ENCODE results near the gene MLKL. TPM values are rescaled to one million over a fixed set of nuclear protein-coding genes. Genes with fewer than 3 reads are reported as not detected.

MLKL gene
- total and polyA plus RNA-seq, 2 of the 13 experiments (the other 11 are each of a cell fraction or from before 2014, with no cell fraction given), result 6.4 to 10.7 TPM

DNA sequence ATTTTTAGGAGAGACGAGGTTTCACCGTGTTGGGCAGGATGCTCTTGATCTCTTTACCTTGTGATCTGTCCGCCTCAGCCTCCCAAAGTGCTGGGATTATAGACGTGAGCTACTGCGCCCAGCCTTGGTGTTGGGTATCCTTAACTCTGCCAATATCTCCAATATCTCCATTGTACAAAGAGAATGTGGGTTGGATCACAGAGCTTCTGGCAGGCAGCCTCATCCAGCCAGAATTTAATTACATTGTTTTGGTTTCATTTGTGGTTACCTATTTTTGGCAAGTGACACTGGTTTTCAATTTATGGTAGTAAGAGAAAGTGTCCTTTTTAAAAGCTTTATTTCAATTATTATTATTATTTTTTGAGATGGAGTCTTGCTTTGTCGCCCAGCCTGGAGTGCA, 20.0 kb downstream of the MLKL start:
- ATAC-seq (no peak), DNase-seq (ENCODE audit: low spot score) (no peak), FAIRE-seq (no peak)
- Histone ChIP-seq H3K36me3 (replicated peaks in 1 of 2; ENCODE audit: control insufficient read depth in 1 of 2, insufficient read depth in 2 of 2, low read length in 2 of 2) (peaks cover 4 to 14% of the 10 kb centered on the region in 2 experiments; a peak in 3 of 5 replicates), H3K4me2 (ENCODE audit: low read depth, low read length) (no peak overlapping the region), H3K27me3 (ENCODE audit: control insufficient read depth in 1 of 2, insufficient read depth in 2 of 2, low read length in 2 of 2) (no peaks in the 10 kb centered on the region), H3K9me3 (ENCODE audit: low read length) (no peaks in the 10 kb centered on the region), H4K20me1 (ENCODE audit: insufficient read depth, low read length) (no peaks in the 10 kb centered on the region), H3K79me2 (ENCODE audit: insufficient read depth, low read length) (no peaks in the 10 kb centered on the region), H3K9ac (ENCODE audit: insufficient read depth, low read depth, low read length) (no peak overlapping the region), H3K4me1 (ENCODE audit: insufficient read depth, low read length) (peaks cover 14% of the 10 kb centered on the region), H2AFZ (ENCODE audit: low read length) (no peak overlapping the region), H3K27ac (ENCODE audit: extremely low read length, insufficient read depth, low read length) (no peak overlapping the region), H3K4me3 (replicated peaks in 1 of 3; ENCODE audit: insufficient read depth in 1 of 3, low read depth in 2 of 3, low read length in 3 of 3) (no peak overlapping the region)
- in situ Hi-C loops (cut with HindIII; ENCODE audit: extremely low pct_ligation_motif_present, low pct_unique_long_range_greater_than_20kb) (no loop called here), intact Hi-C loops (cut with micrococcal nuclease; ENCODE audit: unreplicated experiment) (no loop called here)
- 97% methylated on average over 6 of the region's 6 CpGs for WGBS (ENCODE audit: low lambda C conversion rate)
- ChIA-PET CTCF (ENCODE audit: low intra/inter-chr PET ratio, low total read pairs) (no interaction called here), POLR2A (interaction anchor here (1.2 to 2.2 kb wide), 3 partner anchors 14 to 20 kb away, joined by 4 to 11 read pairs (median 6); partner anchors contain the start of genes MLKL and RFWD3)
- no TSS peak for BruUV-seq (replicated peaks)
- TF ChIP-seq BORCS8-MEF2B (CRISPR knock-in tag; IDR thresholded peaks at IDR 0.05), result no peak
- no peak for TF ChIP-seq MXD1 (CRISPR knock-in tag; IDR thresholded peaks at IDR 0.05)
- no peak for TF ChIP-seq HOXA9 (CRISPR knock-in tag; IDR thresholded peaks at IDR 0.05; ENCODE audit: borderline replicate concordance)
- TF ChIP-seq GZF1 (CRISPR knock-in tag; IDR thresholded peaks at IDR 0.05), result no peak
- TF ChIP-seq ZNF180 (CRISPR knock-in tag; IDR thresholded peaks at IDR 0.05; ENCODE audit: borderline replicate concordance, low read depth), result no peak

DNA sequence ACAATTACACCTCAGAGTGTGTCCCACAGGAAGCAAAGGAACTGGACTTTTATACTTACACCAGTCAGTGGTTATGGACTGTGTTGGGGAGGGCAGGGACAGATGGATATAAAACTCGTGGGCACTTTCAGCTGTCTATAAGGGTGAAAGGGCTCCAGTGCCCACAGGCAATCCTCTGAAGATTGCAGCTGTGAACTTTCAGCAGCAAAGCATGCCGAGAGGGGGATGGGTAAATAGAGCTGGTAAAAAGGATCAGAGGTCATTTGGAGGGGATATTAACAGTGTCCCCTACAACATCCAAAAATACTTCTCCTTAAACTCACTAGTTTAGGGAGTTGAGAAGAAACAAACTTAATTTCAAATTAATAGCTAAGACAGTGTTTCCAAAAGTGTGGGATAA, 20.7 kb downstream of the MLKL start:
- Histone ChIP-seq H3K9ac (ENCODE audit: insufficient read depth, low read depth, low read length) (peak overlapping the region; percentile 26; the same call in 1 of the 2 replicates), H3K9me3 (ENCODE audit: low read length) (no peaks in the 10 kb centered on the region), H4K20me1 (ENCODE audit: insufficient read depth, low read length) (no peaks in the 10 kb centered on the region), H2AFZ (ENCODE audit: low read length) (no peak overlapping the region), H3K79me2 (ENCODE audit: insufficient read depth, low read length) (no peaks in the 10 kb centered on the region), H3K4me1 (ENCODE audit: insufficient read depth, low read length) (peaks cover 14% of the 10 kb centered on the region), H3K4me2 (ENCODE audit: low read depth, low read length) (peak overlapping the region; percentile 52), H3K4me3 (replicated peaks in 1 of 3; ENCODE audit: insufficient read depth in 1 of 3, low read depth in 2 of 3, low read length in 3 of 3) (no peak overlapping the region), H3K27me3 (ENCODE audit: control insufficient read depth in 1 of 2, insufficient read depth in 2 of 2, low read length in 2 of 2) (no peaks in the 10 kb centered on the region), H3K27ac (ENCODE audit: extremely low read length, insufficient read depth, low read length) (peak overlapping the region; percentile 57), H3K36me3 (replicated peaks in 1 of 2; ENCODE audit: control insufficient read depth in 1 of 2, insufficient read depth in 2 of 2, low read length in 2 of 2) (peaks cover 4 to 15% of the 10 kb centered on the region in 2 experiments; a peak in 3 of 5 replicates)
- FAIRE-seq (no peak), DNase-seq (ENCODE audit: low spot score) (peak; percentile 28), ATAC-seq (peak; percentile 74)
- intact Hi-C loops (cut with micrococcal nuclease; ENCODE audit: unreplicated experiment) (no loop called here), in situ Hi-C loops (cut with HindIII; ENCODE audit: extremely low pct_ligation_motif_present, low pct_unique_long_range_greater_than_20kb) (no loop called here)
- CTCF ChIA-PET (ENCODE audit: low intra/inter-chr PET ratio, low total read pairs), result no interaction called here
- POLR2A ChIA-PET, result interaction anchor here (1.2 to 2.2 kb wide), 3 partner anchors 13 to 20 kb away, joined by 4 to 11 read pairs (median 6); partner anchors contain the start of genes MLKL and RFWD3
- BruUV-seq (replicated peaks), result no TSS peak
- WGBS (ENCODE audit: low lambda C conversion rate), result 0% methylated on average over 2 of the region's 2 CpGs
- TF ChIP-seq, protein P1, sequence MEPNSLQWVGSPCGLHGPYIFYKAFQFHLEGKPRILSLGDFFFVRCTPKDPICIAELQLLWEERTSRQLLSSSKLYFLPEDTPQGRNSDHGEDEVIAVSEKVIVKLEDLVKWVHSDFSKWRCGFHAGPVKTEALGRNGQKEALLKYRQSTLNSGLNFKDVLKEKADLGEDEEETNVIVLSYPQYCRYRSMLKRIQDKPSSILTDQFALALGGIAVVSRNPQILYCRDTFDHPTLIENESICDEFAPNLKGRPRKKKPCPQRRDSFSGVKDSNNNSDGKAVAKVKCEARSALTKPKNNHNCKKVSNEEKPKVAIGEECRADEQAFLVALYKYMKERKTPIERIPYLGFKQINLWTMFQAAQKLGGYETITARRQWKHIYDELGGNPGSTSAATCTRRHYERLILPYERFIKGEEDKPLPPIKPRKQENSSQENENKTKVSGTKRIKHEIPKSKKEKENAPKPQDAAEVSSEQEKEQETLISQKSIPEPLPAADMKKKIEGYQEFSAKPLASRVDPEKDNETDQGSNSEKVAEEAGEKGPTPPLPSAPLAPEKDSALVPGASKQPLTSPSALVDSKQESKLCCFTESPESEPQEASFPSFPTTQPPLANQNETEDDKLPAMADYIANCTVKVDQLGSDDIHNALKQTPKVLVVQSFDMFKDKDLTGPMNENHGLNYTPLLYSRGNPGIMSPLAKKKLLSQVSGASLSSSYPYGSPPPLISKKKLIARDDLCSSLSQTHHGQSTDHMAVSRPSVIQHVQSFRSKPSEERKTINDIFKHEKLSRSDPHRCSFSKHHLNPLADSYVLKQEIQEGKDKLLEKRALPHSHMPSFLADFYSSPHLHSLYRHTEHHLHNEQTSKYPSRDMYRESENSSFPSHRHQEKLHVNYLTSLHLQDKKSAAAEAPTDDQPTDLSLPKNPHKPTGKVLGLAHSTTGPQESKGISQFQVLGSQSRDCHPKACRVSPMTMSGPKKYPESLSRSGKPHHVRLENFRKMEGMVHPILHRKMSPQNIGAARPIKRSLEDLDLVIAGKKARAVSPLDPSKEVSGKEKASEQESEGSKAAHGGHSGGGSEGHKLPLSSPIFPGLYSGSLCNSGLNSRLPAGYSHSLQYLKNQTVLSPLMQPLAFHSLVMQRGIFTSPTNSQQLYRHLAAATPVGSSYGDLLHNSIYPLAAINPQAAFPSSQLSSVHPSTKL (CRISPR knock-in tag; IDR thresholded peaks at IDR 0.05), result peak; percentile 23; the same call in 1 of the 2 replicates
- TF ChIP-seq RXRB (CRISPR knock-in tag; IDR thresholded peaks at IDR 0.05; ENCODE audit: borderline replicate concordance) (peak; percentile 37; the same call in 1 of the 2 replicates), FOXA3 (CRISPR knock-in tag; IDR thresholded peaks at IDR 0.05) (0 out of 2 replicates have a peak, but pooled peaks have one; percentile 17), ZNF101 (CRISPR knock-in tag; IDR thresholded peaks at IDR 0.05; ENCODE audit: borderline replicate concordance, low read depth) (no peak)
- TF ChIP-seq, protein P2, sequence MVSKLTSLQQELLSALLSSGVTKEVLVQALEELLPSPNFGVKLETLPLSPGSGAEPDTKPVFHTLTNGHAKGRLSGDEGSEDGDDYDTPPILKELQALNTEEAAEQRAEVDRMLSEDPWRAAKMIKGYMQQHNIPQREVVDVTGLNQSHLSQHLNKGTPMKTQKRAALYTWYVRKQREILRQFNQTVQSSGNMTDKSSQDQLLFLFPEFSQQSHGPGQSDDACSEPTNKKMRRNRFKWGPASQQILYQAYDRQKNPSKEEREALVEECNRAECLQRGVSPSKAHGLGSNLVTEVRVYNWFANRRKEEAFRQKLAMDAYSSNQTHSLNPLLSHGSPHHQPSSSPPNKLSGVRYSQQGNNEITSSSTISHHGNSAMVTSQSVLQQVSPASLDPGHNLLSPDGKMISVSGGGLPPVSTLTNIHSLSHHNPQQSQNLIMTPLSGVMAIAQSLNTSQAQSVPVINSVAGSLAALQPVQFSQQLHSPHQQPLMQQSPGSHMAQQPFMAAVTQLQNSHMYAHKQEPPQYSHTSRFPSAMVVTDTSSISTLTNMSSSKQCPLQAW (CRISPR knock-in tag; IDR thresholded peaks at IDR 0.05), result no peak

Measured in HepG2 (cell line).